Upper lobe of left lung (tissue), 6 donors: Measurements from ENCODE around the gene CDKL2. TPM values are rescaled to one million over a fixed set of nuclear protein-coding genes. Genes with fewer than 3 reads are reported as not detected.

Experiments
- ATAC-seq, 2 donors: fragments of 200-7000 bp; cut with Tn5 transposase; one replicate each; pipeline ENCODE4 v1.9.1; 2022; ENCODE audit warnings: mild to moderate bottlenecking in 2 of 2, moderate library complexity in 2 of 2; ENCODE audit not compliant: low FRiP score in 2 of 2
- DNase-seq, 2 donors: peaks; one replicate each; pipeline ENCODE4 v3.0.0-alpha.2; 2019 to 2020
- H3K27ac ChIP-seq, 4 donors: fragments of 200-600 bp; sonication (generic); one replicate each; pipeline ENCODE4 v1.5.1; 2016 to 2019
- H3K27me3 ChIP-seq, 4 donors: fragments of 200-600 bp; sonication (generic); one replicate each; pipeline ENCODE4 v1.5.1; 2017 to 2019
- H3K36me3 ChIP-seq, 4 donors: fragments of 200-600 bp; sonication (generic); one replicate each; pipeline ENCODE4 v1.5.1; 2016 to 2019
- H3K4me1 ChIP-seq, 4 donors: fragments of 200-600 bp; sonication (generic); one replicate each; pipeline ENCODE4 v1.5.1; 2018 to 2019
- H3K4me3 ChIP-seq, 4 donors: fragments of 200-600 bp; sonication (generic); one replicate each; pipeline ENCODE4 v1.5.1; 2017 to 2019; ENCODE audit warnings: mild to moderate bottlenecking in 2 of 4, moderate library complexity in 1 of 4
- H3K9me3 ChIP-seq, 4 donors: fragments of 200-600 bp; sonication (generic); one replicate each; pipeline ENCODE4 v1.5.1; 2018 to 2019
- EP300 ChIP-seq, 4 donors: sonication (generic); formaldehyde crosslinking; IDR thresholded peaks; one replicate each; pipeline ENCODE4 v1.5.1; 2017; ENCODE audit warnings: antibody characterized with exemption in 4 of 4, control low read depth in 2 of 4
- POLR2A ChIP-seq, 4 donors: fragments of 450-650 bp; IDR thresholded peaks; one replicate each; pipeline ENCODE4 v1.5.1; 2016 to 2017; ENCODE audit warnings: antibody characterized with exemption in 4 of 4, mild to moderate bottlenecking in 2 of 4
- POLR2AphosphoS5 ChIP-seq, 2 donors: sonication (generic); formaldehyde crosslinking; IDR thresholded peaks; one replicate each; pipeline ENCODE4 v1.5.1; 2017; ENCODE audit warnings: antibody characterized with exemption in 2 of 2
- WGBS, 2 donors: methylation state at CpG; one replicate each; pipeline ENCODE4 v1.1.5; 2017 to 2018; 5-methylcytosine and 5-hydroxymethylcytosine counted together
- total RNA-seq, 6 donors: library from RNA; depleted of rRNA in 4 of 6; stranded (reverse); fragments of >200 nt in 4 of 6; gene quantifications; one replicate each; pipeline versions ENCODE4 v1.1.0 to v1.2.1, GENCODE V29; 2016 to 2021
- TF ChIP-seq, protein P1 (sequence below), 6 experiments: fragments of 450-650 bp in 4 of 6; fragments of 200-600 bp in 2 of 6; sonication (generic) in 2 of 6; IDR thresholded peaks; one replicate each; pipeline ENCODE4 v1.5.1; 2016 to 2019; ENCODE audit warnings: antibody characterized with exemption in 6 of 6
- donor health status: DM: no; HTN: no; CAD: no; lungs with moderate emphysema.
- donor health status: DM: no; HTN: yes; CAD: no; lungs with severe emphysema.

CDKL2 gene
- total RNA-seq, 6 donors from 2014 or later: 3.7 to 32.4 (median 17.0) TPM

DNA sequence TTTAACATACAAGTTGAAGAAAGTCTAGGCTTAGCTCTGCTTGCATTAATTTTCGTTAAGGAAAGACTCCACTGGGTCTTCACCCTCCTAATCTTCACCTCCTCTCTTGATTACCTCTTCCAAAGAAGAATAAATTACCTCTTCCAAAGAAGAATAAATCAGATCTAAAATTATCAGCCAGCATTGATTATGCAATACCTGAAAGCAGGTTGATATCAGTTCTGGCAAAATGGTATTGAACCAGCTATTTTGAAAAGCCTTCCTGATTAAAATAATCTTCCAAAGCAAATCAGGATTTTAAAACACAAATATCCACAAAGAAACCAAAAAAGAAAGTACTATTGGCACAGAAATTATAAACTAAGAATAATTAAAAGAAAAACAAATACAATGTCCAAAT lies 36.9 kb downstream of the CDKL2 start:
- TF ChIP-seq POLR2A (IDR thresholded peaks at IDR 0.05) (no peak), EP300 (IDR thresholded peaks at IDR 0.05) (no peak), POLR2AphosphoS5 (IDR thresholded peaks at IDR 0.05) (no peak)
- TF ChIP-seq, protein P1, sequence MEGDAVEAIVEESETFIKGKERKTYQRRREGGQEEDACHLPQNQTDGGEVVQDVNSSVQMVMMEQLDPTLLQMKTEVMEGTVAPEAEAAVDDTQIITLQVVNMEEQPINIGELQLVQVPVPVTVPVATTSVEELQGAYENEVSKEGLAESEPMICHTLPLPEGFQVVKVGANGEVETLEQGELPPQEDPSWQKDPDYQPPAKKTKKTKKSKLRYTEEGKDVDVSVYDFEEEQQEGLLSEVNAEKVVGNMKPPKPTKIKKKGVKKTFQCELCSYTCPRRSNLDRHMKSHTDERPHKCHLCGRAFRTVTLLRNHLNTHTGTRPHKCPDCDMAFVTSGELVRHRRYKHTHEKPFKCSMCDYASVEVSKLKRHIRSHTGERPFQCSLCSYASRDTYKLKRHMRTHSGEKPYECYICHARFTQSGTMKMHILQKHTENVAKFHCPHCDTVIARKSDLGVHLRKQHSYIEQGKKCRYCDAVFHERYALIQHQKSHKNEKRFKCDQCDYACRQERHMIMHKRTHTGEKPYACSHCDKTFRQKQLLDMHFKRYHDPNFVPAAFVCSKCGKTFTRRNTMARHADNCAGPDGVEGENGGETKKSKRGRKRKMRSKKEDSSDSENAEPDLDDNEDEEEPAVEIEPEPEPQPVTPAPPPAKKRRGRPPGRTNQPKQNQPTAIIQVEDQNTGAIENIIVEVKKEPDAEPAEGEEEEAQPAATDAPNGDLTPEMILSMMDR (IDR thresholded peaks at IDR 0.05): no peak
- ATAC-seq: no peak
- WGBS, 2 donors: 82 to 88% methylated on average over 1 of the region's 1 CpG

DNA sequence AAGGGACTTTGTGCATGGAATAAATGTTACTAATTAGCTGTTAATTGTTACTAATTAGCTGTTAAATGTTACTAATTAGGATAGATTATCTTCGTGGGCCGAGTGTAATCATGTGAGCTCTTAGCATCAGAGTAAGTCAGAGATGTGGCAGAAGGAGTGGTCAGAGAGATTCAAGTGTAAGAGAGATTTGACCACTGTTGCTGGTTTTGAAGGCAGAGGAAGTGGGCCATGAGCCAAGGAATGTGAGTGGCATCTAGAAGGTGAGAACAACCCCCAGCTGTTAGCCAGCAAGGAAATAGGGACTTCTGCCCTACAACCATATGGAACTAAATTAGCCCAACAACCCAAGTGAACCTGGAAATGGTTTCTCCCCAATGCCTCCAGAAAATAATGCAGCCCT lies 46.3 kb downstream of the CDKL2 start:
- TF ChIP-seq POLR2A (IDR thresholded peaks at IDR 0.05) (no peak), EP300 (IDR thresholded peaks at IDR 0.05) (no peak), POLR2AphosphoS5 (IDR thresholded peaks at IDR 0.05) (no peak)
- TF ChIP-seq, protein P1 (IDR thresholded peaks at IDR 0.05): no peak
- ATAC-seq: no peak
- H3K27me3 ChIP-seq: no peaks in the 10 kb centered on the region
- no peaks in the 10 kb centered on the region for H3K36me3 ChIP-seq
- no peak overlapping the region for H3K4me3 ChIP-seq
- 46 to 63% methylated on average over 2 of the region's 2 CpGs for WGBS, 2 donors
- DNase-seq: peak in 1 of 2 donors; percentile 36
- no peak overlapping the region for H3K27ac ChIP-seq
- H3K4me1 ChIP-seq: no peaks in the 10 kb centered on the region
- H3K9me3 ChIP-seq: no peaks in the 10 kb centered on the region

More for the DNA sequence above, 36.9 kb downstream of the CDKL2 start:
- Histone ChIP-seq H3K9me3 (no peaks in the 10 kb centered on the region), H3K27ac (no peak overlapping the region), H3K36me3 (no peaks in the 10 kb centered on the region), H3K27me3 (no peaks in the 10 kb centered on the region), H3K4me1 (no peaks in the 10 kb centered on the region), H3K4me3 (no peak overlapping the region)
- DNase-seq: no peak

DNA sequence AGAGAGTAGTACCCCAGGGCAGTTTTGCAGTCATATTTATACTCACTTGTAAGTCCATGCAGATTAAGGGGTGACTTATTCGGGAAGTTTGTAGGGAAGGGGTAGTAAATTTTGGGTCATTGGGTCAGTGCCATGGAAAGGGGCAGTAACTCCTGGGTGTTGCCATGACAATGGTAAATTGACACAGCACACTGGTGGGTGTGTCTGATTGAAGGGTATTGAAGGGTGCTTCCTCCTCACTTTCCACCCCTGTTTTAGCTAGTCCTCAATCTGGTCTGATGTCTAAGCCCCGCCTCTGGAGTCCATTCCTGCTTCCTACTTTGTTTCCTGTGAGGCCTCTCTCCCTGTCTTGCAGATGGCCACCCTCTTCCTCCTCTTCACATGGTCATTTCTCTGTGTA lies 62.6 kb downstream of the CDKL2 start:
- Histone ChIP-seq H3K27ac (no peak overlapping the region), H3K27me3 (no peaks in the 10 kb centered on the region), H3K4me1 (peaks cover 0 to 2% (median 0%) of the 10 kb centered on the region in 4 donors), H3K4me3 (no peak overlapping the region), H3K9me3 (no peaks in the 10 kb centered on the region), H3K36me3 (no peaks in the 10 kb centered on the region)
- TF ChIP-seq EP300 (IDR thresholded peaks at IDR 0.05) (no peak), POLR2AphosphoS5 (IDR thresholded peaks at IDR 0.05) (no peak), POLR2A (IDR thresholded peaks at IDR 0.05) (no peak)
- TF ChIP-seq, protein P1 (IDR thresholded peaks at IDR 0.05): no peak
- DNase-seq: no peak
- WGBS, 2 donors: 77 to 82% methylated on average over 2 of the region's 2 CpGs
- peak in 1 of 2 donors; percentile 23 for ATAC-seq

DNA sequence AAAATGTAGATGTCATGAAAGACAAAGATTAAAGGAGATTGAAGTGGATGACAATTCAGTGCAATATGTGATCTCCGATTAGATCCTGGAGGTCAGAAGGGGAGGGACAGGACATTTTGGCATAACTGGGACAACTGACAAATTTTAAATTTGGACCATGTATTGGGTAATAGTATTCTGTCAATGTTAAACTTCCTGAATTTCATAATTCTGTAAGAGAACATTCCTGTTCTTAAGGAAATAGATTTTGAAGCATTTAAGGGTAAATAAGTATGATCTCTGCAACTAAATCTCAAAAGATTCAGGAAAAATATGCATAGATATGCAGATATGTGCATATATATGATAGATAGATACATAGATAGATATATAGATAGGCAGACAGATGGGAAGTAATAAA lies 63.4 kb downstream of the CDKL2 start:
- peaks cover 0 to 3% (median 0%) of the 10 kb centered on the region in 4 donors for H3K4me1 ChIP-seq
- no peak overlapping the region for H3K27ac ChIP-seq
- no peaks in the 10 kb centered on the region for H3K36me3 ChIP-seq
- H3K27me3 ChIP-seq: no peaks in the 10 kb centered on the region
- no peak for DNase-seq
- no peak for TF ChIP-seq POLR2A (IDR thresholded peaks at IDR 0.05)
- TF ChIP-seq, protein P1 (IDR thresholded peaks at IDR 0.05): no peak
- no peak for TF ChIP-seq POLR2AphosphoS5 (IDR thresholded peaks at IDR 0.05)
- no peak for TF ChIP-seq EP300 (IDR thresholded peaks at IDR 0.05)
- 44 to 46% methylated on average over 1 of the region's 1 CpG for WGBS, 2 donors
- H3K9me3 ChIP-seq: no peaks in the 10 kb centered on the region
- H3K4me3 ChIP-seq: no peak overlapping the region
- no peak for ATAC-seq

DNA sequence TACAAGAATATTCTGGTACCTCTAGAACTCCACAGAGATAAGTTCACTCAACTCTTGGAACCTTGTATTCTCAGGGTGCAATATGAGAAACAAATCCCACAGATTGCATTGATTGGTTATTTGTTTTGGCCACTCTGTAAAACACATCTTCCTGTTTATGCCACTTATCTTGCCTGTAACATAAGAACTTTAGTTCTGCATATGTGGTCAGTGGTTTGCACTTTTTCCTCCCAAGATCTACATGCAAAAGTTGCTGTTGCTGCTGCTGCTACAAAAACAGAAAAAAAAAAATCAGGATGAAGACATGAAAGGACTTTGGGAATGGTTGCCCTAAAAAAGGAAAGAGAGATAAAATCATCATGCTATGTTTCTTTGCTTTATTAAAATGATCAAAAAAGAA lies 64.8 kb downstream of the CDKL2 start:
- TF ChIP-seq, protein P1 (IDR thresholded peaks at IDR 0.05): no peak
- TF ChIP-seq POLR2AphosphoS5 (IDR thresholded peaks at IDR 0.05): no peak
- no peak for TF ChIP-seq EP300 (IDR thresholded peaks at IDR 0.05)
- no peak for TF ChIP-seq POLR2A (IDR thresholded peaks at IDR 0.05)
- ATAC-seq: no peak
- no peaks in the 10 kb centered on the region for H3K36me3 ChIP-seq

More for the DNA sequence above, 64.8 kb downstream of the CDKL2 start:
- Histone ChIP-seq H3K27ac (no peak overlapping the region), H3K27me3 (no peaks in the 10 kb centered on the region), H3K9me3 (no peaks in the 10 kb centered on the region), H3K4me1 (peaks cover 0 to 8% (median 0%) of the 10 kb centered on the region in 4 donors), H3K4me3 (no peak overlapping the region)
- DNase-seq: no peak
